ENCODE results near the gene MUSK. TPM values are rescaled to one million over a fixed set of nuclear protein-coding genes. Genes with fewer than 3 reads are reported as not detected.
A peak's percentile ranks its signal among the peaks of the same experiment; 100 is the strongest.

The MUSK gene
- total RNA-seq, 1 donor from 2014 or later, result not detected

DNA sequence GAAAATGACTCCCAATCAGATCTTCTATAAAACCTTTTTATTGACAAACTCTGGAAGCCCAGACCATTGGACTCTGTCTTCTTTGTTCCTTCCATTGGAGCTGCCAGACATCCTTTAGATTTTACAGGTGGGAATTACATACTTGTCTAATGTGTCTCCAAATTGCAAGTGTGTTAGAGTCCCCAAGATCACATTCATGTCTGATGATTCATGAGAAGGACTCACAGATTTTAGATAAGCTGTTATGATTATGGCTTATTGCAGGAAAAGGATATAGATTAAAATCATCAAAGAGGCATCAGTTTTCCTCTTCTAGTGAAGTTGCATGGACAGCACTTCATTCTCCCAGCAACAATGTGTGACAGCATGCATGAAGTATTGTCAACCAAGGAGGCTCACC, 70.4 kb downstream of the MUSK start:
- no peak overlapping the region for H3K27ac Mint-ChIP-seq (ENCODE audit: unreplicated experiment)
- H3K4me3 Mint-ChIP-seq (ENCODE audit: unreplicated experiment), result no peak overlapping the region
- H3K27me3 Mint-ChIP-seq (ENCODE audit: unreplicated experiment), result no peaks in the 10 kb centered on the region
- peaks cover 21% of the 10 kb centered on the region for H3K4me1 Mint-ChIP-seq (ENCODE audit: unreplicated experiment)
- TF ChIP-seq, protein P1, sequence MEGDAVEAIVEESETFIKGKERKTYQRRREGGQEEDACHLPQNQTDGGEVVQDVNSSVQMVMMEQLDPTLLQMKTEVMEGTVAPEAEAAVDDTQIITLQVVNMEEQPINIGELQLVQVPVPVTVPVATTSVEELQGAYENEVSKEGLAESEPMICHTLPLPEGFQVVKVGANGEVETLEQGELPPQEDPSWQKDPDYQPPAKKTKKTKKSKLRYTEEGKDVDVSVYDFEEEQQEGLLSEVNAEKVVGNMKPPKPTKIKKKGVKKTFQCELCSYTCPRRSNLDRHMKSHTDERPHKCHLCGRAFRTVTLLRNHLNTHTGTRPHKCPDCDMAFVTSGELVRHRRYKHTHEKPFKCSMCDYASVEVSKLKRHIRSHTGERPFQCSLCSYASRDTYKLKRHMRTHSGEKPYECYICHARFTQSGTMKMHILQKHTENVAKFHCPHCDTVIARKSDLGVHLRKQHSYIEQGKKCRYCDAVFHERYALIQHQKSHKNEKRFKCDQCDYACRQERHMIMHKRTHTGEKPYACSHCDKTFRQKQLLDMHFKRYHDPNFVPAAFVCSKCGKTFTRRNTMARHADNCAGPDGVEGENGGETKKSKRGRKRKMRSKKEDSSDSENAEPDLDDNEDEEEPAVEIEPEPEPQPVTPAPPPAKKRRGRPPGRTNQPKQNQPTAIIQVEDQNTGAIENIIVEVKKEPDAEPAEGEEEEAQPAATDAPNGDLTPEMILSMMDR (IDR thresholded peaks at IDR 0.05), result no peak
- H3K36me3 Mint-ChIP-seq (ENCODE audit: unreplicated experiment), result no peaks in the 10 kb centered on the region
- DNase-seq (ENCODE audit: extremely low spot score, unreplicated experiment), result no peak
- peaks cover 10% of the 10 kb centered on the region for H3K9me3 Mint-ChIP-seq (ENCODE audit: unreplicated experiment)

DNA sequence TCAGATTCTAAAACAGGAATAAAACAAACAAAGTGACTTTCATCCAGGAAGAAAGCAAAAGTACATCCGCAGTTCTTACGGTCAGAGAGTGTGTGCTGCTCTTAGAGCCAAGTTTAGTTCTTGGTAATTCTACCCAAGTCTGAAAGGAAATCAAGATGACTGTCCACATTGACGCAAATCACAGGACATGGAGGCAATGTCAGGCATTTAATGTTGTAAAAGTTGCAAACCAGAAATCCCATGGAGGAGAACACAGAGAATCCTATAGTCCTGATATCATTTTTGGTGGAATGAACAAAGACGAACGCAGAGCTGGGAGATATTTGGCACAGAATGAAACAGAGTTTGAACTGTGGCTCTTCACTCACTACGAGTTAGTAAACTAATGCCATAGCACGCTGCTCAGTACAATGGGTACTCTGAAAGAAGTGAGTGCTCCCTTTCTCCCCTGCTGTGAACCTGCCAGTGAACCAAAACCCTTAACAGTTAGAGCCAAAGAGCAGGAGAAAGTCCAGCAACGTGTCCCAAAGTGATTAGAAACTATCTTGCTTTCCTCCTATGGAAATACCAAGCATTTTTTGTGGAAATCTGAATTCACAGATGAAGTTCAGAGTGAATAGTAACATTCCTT, 74.3 kb downstream of the MUSK start:
- no peak for DNase-seq (ENCODE audit: extremely low spot score, unreplicated experiment)
- H3K4me1 Mint-ChIP-seq (ENCODE audit: unreplicated experiment), result peaks cover 58% of the 10 kb centered on the region
- H3K27me3 Mint-ChIP-seq (ENCODE audit: unreplicated experiment), result no peaks in the 10 kb centered on the region
- H3K4me3 Mint-ChIP-seq (ENCODE audit: unreplicated experiment), result peak overlapping the region; percentile 23
- H3K9me3 Mint-ChIP-seq (ENCODE audit: unreplicated experiment), result peaks cover 3% of the 10 kb centered on the region
- H3K36me3 Mint-ChIP-seq (ENCODE audit: unreplicated experiment), result peaks cover 3% of the 10 kb centered on the region
- TF ChIP-seq, protein P1 (IDR thresholded peaks at IDR 0.05), result no peak
- peak overlapping the region; percentile 92 for H3K27ac Mint-ChIP-seq (ENCODE audit: unreplicated experiment)

DNA sequence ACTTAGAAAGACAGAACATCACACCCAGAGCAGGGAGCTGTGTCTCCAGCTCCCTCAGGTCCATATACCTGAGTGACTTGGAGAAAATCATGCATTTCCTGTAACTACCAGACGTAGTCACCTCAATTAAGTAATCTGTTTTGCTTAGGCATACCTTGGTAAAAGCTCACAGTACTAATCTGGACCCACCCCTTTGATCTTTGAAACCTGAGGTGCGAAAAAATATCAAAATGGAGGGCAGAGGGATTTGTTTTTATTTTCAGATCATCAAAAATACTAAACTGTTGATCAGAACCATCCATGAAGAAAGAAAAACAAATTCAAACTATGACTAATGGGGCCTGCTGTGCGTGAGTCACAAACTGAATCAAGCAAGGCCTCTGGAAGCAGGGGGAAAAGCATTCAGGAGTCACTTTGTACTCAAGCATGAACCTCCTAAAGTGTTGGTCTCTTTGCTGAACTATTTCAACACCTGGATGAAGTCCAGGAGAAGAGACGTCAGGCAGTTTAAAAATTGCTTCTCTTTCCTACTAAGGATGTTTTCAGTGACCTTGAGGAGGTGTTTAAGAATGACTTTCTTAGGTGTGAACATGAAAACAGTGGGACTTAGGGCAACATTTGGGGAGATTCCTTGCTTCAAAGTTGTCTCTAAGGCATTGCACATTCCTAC, 76.3 kb downstream of the MUSK start:
- TF ChIP-seq, protein P1 (IDR thresholded peaks at IDR 0.05), result no peak
- no peak for DNase-seq (ENCODE audit: extremely low spot score, unreplicated experiment)
- Mint-ChIP-seq H3K9me3 (ENCODE audit: unreplicated experiment) (peaks cover 3% of the 10 kb centered on the region), H3K27ac (ENCODE audit: unreplicated experiment) (peak overlapping the region; percentile 88), H3K4me3 (ENCODE audit: unreplicated experiment) (no peak overlapping the region), H3K27me3 (ENCODE audit: unreplicated experiment) (no peaks in the 10 kb centered on the region), H3K4me1 (ENCODE audit: unreplicated experiment) (peaks cover 75% of the 10 kb centered on the region), H3K36me3 (ENCODE audit: unreplicated experiment) (peaks cover 6% of the 10 kb centered on the region)

DNA sequence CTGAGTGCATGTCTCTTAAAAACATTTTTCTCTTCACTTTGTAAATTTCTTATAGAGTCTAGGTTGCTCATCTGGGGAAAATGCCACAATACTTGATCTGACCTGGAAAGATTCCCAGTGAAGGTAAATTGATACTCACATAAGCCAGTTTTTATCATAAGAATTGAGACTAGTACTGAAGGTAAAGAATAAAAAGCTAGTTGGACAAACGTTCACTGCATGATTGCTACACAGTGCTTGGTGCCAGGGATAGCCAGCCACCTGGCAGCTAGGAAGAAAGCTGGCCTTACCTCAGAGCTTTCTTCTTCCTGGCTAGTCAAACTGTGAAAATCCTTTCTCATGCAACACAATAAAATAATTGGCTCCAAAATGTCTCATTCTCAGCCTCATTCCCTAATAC, 77.1 kb downstream of the MUSK start:
- no peak for DNase-seq (ENCODE audit: extremely low spot score, unreplicated experiment)

More for the DNA sequence above, 77.1 kb downstream of the MUSK start:
- Mint-ChIP-seq H3K4me1 (ENCODE audit: unreplicated experiment) (peaks cover 83% of the 10 kb centered on the region), H3K9me3 (ENCODE audit: unreplicated experiment) (peaks cover 3% of the 10 kb centered on the region), H3K4me3 (ENCODE audit: unreplicated experiment) (no peak overlapping the region), H3K36me3 (ENCODE audit: unreplicated experiment) (peaks cover 6% of the 10 kb centered on the region), H3K27me3 (ENCODE audit: unreplicated experiment) (no peaks in the 10 kb centered on the region), H3K27ac (ENCODE audit: unreplicated experiment) (peak overlapping the region; percentile 88)
- TF ChIP-seq, protein P1 (IDR thresholded peaks at IDR 0.05), result no peak

All from osteocyte (in vitro differentiated cells).